HG03457 (cell line): ENCODE data around the gene NCMAP.

ENCODE experiments used
- ATAC-seq: cut with Tn5 transposase; IDR thresholded peaks from one replicate; pipeline ENCODE4 v1.9.1; 2021; ENCODE audit warnings: moderate number of reproducible peaks; ENCODE audit not compliant: unreplicated experiment

NCMAP gene

DNA sequence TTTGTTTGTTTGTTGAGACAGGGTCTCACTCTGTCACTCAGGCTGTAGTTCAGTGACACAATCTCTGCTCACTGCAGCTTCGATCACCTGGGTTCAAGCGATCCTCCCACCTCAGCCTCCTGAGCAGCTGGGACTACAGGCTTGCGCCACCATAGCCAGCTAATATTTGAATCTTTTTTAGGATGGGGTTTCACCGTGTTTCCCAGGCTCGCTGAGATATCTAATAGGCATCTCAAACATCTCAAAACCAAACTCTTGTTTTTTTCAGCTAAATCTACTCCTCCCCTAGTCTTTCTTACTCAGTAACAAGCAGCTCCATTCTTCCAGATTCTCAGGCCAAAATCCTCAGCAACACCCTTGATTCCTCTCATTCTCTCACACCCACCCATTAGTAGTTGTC is 65.2 kb downstream of the NCMAP start:
- ATAC-seq, result no peak

DNA sequence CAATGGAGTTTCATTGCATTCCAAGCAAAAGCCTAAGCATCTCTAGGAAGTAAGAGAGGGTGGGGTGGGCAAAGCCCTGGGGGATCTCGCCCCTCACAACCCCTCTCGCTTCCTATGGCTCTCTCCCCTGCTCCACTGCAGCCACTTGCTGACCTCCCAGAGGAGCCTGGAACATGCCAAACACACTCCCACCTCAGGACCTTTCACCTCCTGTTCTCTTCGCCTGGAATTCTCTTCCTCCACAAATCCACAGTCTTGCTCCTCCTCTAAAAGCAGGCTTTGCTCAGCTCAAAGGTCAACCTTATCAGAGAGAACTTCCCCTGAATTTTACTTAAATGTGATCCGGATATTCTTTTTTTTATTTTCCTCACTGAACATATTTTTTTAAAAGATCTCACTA is 66.3 kb downstream of the NCMAP start:
- ATAC-seq, result no peak

DNA sequence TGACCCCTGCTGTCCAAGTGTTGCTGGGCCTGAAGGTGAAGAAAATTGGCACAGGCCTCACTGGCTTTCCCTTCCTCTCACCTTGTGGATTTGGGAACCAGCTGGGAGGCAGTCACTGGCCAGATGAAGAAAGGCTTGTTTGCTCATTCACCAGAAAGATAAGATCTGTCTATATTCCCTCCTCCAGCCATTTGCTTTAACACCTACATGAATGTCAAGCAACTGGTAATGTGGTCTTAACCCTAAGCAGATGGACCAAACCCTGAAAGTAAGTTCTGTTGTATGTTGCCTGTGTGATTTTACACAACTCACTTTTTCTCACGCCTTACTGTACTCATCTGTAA is 76.9 kb downstream of the NCMAP start:
- ATAC-seq, result no peak

DNA sequence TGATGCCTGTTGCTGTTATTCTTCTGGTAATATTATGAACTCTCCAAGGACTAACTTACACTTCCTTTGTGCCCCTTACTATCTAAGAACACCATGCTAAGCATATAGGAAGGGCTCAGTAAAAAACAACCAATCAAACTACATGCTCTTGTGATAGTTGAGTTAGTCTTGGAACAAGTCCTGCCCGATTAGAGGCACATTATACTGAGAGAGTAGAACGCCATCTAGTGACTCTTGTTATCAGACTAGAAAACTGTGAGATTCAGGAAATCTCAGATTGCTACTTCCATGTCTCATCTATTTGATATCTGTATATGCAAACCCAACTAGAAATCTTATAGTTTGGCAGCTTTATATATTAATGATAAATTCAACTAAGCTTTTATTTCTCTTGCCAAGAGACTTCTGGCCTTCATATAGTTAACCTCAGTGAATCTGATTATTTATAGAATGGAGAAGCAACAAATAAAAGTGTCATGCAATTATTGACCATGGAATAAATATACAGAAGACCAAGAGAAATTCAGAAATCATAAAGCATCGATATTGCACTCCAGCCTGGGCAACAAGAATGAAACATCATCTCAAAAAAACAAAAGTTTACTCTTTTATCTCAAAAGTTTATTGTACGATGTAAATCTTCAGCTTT is 79.4 kb downstream of the NCMAP start:
- ATAC-seq, result no peak

DNA sequence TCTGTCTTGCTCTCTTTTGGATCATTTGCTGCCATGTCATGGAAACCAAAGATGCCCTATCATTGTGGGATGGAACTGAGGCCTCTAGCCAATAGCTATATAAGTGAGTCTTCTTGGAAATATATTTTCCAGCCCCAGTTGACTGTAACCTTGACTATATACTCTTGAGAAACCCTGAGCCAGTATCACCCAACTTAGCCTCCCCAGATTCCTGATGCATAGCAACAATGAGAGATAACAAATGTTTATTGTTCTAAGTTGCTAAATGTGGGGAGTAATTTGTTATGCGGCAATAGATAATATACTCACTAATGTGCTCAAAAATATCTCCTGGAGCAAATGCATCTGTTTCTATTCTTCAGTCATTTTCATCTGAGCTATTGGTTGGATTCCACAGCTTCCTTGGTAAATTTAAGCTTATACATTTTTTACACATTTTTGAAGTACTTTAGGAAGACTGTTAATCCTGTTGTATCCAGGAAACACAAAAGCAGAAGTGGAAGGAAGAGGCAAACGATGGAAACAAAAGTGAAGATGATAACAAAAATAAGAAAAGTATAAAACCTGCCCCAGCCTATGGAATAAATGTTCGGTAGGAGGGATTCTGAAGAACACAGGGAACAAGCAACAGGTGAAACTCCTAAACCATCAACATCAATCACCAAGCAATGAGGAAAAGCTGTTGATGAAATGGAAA is 80.9 kb downstream of the NCMAP start:
- ATAC-seq, result no peak

DNA sequence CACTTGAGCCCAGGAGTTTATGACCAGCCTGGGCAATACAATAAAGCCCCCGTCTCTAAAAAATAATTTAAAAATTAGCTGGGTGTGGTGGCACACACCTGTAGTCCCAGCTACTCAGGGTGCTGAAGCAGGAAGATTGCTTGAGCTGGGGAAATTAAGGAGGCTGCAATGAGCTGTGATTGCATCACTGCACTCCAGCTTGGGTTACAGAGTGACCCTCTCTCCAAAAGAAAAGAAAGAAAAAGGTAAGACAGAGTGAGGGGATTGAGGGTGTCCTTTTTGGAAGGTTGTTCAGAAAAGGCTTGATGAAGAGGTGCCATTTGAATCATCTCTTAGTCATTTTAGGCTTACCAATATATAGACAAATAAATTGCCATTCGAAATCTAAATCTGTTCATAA is 83.2 kb downstream of the NCMAP start:
- ATAC-seq, result no peak

DNA sequence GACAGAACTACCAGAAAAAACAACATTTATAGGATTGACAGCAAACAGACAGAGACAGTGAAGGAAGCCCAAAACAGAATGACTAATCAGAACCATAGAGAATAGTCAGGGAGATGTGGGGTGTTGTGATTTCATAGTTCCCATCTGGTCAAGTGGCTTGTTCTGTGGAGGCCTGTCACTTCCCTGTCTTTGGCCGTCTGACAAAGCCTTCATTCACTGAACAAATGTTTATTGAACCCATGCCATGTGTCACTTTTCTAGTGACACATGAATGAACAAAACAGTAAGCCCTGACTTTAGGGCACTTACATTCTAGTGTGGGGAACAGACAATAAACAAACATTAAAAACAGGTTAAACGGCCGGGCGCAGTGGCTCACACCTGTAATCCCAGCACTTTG is 84.0 kb downstream of the NCMAP start:
- no peak for ATAC-seq

DNA sequence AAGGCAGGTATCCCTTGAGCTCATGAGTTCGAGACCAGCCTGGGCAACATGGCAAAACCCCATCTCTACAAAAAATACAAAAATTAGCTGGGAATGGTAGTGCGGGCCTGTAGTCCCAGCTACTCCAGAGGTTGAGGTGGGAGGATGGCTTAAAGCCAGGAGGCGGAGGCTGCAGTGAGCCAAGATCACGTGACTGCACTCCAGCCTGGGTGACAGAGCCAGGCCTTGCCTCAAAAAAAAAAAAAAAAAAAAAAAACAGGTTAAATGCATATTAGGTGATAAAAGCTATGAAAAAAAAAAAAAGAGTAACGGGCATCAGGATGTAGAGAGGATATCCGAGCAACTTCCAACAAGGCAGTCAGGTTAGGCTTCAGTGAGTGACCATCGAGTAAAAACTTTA is 84.4 kb downstream of the NCMAP start:
- ATAC-seq, result no peak

DNA sequence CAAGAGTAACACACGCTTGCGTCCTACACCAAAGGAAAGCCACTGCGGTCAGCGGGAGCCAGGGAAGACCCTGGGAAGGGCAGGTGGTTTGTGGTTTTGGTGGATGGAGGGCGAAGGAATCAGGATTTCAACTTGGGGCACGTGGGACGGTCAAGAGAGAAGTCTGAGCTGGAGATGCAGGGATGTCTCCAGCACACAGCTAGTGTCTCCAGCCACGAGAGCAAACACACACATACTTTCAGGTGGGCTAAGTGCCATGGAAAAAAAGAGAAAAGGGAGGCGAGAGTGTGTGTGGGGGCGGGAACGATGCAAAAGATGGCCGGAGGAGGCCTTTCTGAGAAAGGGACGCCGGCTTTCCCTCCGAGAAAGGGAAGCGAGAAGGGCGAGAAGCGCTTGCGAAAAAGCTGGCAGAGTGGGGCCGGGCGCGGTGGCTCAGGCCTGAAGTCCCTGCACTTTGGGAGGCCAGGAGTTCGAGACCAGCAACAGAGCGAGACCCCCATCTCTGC is 85.8 kb downstream of the NCMAP start:
- ATAC-seq, result no peak

DNA sequence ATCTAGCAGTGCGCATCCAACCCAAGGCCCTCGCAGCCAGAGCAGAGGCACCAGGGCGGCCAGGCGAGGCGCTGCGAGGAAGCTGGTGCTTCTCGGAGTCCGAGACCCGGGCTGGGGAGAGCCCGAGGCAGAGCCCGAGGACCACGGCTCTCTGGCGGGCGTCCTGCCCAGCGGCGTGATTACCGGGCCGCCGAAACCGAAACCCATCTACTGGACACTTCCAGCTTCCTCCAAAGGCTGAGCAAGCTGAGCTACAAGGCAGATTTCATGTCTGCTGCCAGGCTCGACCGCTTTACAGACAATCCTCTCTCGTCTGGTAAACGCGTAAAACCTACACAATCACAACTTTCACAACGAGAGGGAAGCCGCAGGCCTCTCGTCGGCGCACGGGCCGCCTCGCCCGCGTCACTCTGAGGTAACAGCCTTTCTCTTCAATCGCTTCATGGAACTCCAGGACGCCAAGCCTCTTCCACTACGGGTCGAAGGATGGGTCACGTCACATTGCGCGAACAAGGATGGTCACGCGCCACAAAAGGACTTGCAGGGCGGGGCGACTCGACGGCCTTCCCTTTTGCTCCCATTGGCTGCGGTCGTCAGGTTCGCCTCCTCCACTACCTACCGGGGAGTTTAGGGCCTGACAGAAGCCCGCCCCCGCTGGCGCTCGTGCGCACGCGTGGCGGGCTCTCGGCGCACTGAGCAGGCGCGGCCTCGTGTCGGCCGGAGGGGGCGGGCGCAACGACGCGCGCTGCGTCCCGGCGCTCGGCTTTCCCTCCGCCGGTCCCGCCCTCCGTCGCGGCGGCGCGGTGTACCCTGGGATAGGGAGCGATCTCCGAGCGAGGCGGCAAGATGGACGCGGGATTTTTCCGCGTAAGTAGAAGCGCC is 86.8 kb downstream of the NCMAP start, which contains the start of gene SRRM1:
Gene SRRM1, plus strand, starts transcription at position 822 of the 882 bp plus-strand sequence. Its CDS starts 25 bp downstream, at position 847.
- ATAC-seq, result peak; percentile 86

DNA sequence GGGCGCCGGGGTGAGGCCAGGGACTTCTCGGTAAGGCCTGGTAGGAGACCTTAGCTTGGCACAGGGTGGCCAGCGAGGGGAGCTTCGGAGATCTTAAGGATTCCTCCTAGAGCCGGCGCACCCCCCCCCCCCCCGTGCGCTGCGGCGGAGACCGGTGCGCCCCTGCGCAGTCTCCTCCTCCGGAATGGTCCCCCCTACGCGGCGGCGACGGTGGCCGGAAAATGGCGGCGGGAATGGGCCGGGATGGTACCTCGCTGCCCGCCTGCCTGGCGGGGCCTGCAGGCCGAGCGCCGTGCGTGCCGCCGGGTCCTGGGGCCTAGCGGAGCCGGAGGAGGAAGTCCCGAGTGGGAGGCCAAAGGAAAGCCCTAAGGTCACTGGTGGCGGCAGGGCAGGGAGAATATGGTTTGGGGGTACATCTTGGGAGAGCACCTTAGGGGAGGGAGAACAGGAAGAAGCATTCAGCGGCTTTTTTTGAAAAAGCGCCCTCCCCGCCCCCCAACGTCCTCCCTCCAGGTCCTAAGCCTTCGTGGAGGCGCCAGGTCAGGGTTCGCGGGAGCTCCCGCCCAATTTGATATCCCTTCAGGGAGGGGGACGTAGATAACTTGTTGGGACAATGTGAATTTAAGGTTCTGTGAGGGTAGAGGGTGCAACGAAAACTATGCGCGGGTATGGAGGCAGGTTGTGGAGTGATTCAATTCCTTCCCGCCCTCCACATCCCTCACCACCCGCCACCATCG is 87.6 kb downstream of the NCMAP start:
- peak; percentile 17 for ATAC-seq

DNA sequence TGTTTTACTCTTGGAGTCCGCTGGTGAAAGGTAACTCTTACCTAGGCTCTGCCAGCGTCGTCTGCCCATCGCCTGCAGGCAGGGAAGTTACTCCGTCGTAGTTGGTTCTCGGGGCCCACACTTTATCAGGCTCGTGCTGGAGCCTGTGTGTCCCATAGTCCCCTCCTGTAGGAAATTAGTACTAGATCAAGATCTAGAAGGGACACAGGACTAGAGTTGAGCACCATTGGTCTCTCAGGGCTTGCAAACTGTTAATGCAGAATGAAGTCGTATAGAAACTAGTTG is 88.2 kb downstream of the NCMAP start:
- ATAC-seq, result no peak

DNA sequence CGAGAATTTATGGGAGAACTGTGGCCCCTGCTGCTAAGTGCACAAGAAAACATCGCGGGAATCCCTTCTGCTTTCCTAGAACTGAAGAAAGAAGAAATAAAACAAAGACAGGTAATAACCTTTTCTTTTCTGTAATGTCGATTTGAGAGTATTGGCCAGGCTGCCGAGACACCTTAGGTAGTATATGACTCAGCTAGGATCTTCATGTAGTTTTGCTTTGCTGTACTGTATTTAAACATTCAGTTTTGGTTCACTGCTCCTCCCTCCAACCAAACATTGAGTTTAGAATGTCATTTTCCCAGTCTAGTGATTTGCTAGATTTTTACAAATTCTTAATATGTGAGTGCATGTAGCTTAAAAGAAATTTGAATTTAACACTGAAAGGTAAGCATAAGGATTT is 93.0 kb downstream of the NCMAP start:
- ATAC-seq, result no peak

DNA sequence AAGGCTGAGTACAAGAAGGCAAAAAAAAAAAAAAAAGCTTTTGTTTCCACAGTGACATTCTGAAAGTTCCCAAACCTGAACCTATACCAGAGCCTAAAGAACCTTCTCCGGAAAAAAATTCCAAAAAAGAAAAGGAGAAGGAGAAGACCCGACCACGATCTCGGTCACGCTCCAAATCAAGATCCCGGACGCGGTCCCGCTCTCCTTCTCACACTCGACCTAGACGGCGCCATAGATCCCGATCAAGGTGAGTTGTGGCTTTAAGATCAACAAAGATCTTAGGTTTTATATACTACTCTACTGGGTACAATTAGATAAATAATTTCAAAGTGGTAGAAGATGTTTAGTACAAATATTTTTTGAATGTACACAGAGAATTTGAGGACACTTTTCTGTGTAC is 96.5 kb downstream of the NCMAP start:
- ATAC-seq, result no peak

DNA sequence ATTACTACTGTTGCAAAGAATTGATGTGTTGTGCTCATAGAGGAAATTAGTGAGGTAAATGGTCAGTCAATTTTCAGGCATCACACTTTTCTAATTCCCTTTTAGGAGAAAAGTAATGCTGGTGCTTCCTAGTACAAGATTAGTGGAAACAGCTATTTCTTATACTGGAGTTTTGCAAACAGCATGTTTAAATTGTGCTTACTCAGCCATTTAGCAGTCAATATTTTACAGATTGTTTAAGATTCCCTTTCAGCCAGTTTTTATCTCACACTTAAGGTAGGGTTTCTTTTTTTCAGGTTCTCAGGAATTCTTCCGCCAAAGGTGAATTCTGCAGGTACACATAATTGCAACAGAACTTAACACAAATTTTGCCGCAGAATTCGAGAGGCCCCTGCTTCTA is 98.1 kb downstream of the NCMAP start:
- no peak for ATAC-seq

DNA sequence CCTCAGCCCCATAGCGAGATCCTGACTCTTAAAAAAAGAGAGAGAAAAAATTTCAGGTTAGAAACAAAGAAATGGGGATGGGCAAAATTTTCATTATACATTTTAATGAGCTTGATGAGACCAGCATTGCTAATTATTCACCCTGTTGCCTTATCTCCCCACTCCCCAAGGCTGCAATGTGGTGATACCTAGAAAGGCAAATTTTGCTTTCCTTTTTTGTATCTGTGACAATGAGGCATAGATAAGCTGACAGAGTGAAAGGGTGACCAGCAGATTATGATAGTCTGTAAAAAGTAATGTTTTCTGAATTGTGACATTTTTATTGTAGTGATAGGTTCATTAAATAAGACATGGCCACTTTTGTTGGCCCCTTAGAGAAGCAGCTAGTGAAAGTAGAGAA is 100.2 kb downstream of the NCMAP start:
- ATAC-seq, result no peak

DNA sequence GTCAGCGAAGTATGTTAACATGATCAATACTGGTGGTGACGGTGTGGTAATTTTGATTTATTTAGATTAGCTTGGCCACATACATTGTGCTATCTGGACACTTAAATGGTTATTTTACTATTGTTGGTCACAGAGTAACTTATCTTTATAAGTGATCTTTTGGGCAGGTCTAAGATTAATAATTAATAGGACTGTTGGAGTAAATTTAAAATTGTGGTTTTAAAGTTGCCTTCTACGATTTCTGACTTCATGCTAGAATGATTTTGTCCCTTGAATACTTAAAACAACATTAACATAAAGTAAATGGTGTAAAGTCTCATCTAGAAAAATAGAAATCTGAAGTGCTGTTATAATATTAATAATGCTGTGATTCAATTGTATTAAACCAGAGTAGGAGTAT is 101.9 kb downstream of the NCMAP start:
- ATAC-seq, result no peak
